Bronchial epithelial cell (primary cell): ENCODE measurements around the gene KICS2. TPM values are rescaled to one million over a fixed set of nuclear protein-coding genes. Genes with fewer than 3 reads are reported as not detected.
A peak's percentile ranks its signal among the peaks of the same experiment; 100 is the strongest.

Source experiments
- DNase-seq: peaks from one replicate; pipeline ENCODE4 v3.0.0-alpha.2; 2010; ENCODE audit warnings: low read depth
- FAIRE-seq: peaks from 2 replicates; lab custom pipeline; 2011; peaks lifted over from hg19 to GRCh38; lab: Jason Lieb, UNC
- H3K27me3 ChIP-seq: 2 replicates; pipeline ENCODE4 v1.5.1; 2011; ENCODE audit warnings: low read length; ENCODE audit not compliant: control insufficient read depth, insufficient read depth
- H3K36me3 ChIP-seq: 2 replicates; pipeline ENCODE4 v1.5.1; 2011; ENCODE audit warnings: low read length; ENCODE audit not compliant: control insufficient read depth, insufficient read depth
- H3K4me3 ChIP-seq: 2 replicates; pipeline ENCODE4 v1.5.1; 2011; ENCODE audit warnings: mild to moderate bottlenecking, low read depth, low read length, control low read depth
- total RNA-seq: library from RNA; depleted of rRNA; stranded (reverse); fragments of >200 nt; gene quantifications from 2 replicates; pipeline ENCODE4 v1.2.1, GENCODE V29; 2014
- TF ChIP-seq, protein P1 (sequence below): IDR thresholded peaks from 2 replicates; pipeline ENCODE4 v1.5.1; 2011; ENCODE audit warnings: mild to moderate bottlenecking, moderate library complexity, low read length, control low read depth, inconsistent platforms; ENCODE audit not compliant: insufficient read depth, severe bottlenecking

KICS2 gene
- total RNA-seq, 1 donor from 2014 or later: 9.0 TPM

- TF ChIP-seq, protein P1, sequence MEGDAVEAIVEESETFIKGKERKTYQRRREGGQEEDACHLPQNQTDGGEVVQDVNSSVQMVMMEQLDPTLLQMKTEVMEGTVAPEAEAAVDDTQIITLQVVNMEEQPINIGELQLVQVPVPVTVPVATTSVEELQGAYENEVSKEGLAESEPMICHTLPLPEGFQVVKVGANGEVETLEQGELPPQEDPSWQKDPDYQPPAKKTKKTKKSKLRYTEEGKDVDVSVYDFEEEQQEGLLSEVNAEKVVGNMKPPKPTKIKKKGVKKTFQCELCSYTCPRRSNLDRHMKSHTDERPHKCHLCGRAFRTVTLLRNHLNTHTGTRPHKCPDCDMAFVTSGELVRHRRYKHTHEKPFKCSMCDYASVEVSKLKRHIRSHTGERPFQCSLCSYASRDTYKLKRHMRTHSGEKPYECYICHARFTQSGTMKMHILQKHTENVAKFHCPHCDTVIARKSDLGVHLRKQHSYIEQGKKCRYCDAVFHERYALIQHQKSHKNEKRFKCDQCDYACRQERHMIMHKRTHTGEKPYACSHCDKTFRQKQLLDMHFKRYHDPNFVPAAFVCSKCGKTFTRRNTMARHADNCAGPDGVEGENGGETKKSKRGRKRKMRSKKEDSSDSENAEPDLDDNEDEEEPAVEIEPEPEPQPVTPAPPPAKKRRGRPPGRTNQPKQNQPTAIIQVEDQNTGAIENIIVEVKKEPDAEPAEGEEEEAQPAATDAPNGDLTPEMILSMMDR: no peak
- no peaks in the 10 kb centered on the region for H3K36me3 ChIP-seq
- no peak overlapping the region for H3K4me3 ChIP-seq
- FAIRE-seq: no peak
- no peaks in the 10 kb centered on the region for H3K27me3 ChIP-seq
- no peak for DNase-seq
Measured at GRCh38 chr12:64243809-64244208, 21.7 kb upstream of the KICS2 start.

DNA sequence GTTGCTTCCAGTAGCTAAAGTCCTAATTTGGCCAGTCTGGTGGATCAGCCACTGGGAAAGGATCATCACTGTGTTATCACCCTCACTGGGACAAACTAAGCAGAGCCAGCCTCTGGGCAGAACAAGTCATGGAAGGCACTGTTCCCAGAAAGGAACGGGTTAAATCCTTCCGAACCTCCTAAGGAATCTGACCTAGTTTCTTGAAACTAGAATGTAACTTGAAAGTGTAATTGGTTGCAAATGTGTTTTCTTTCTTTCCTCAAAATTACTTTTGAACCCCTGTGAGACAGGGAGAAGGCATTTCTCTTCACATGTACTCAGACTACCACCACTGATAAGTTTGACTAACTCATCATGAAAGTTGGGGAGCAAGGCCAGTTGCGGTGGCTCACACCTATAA, 18.7 kb upstream of the KICS2 start:
- Histone ChIP-seq H3K36me3 (no peaks in the 10 kb centered on the region), H3K4me3 (no peak overlapping the region), H3K27me3 (no peaks in the 10 kb centered on the region)
- DNase-seq (no peak), FAIRE-seq (no peak)
- TF ChIP-seq, protein P1: no peak

DNA sequence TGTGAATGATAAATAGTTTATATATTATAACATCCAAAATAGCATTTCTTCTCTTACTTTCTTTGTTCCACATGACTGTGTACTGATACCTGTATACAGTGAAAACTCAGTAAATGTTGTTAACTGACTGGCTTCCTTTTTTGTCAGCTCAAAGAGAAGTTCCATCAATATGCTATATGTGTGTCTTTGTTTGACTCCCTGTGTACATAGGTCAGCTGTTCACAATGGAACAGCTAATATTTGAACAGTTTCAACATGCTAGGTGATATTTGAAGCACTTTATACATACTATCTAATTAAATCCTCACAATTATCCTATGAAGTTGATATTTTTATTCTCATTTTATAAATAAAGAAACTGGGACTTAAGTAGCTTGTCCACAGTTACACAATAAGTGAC, 15.3 kb upstream of the KICS2 start:
- no peaks in the 10 kb centered on the region for H3K36me3 ChIP-seq
- no peak overlapping the region for H3K4me3 ChIP-seq
- TF ChIP-seq, protein P1: no peak
- FAIRE-seq (no peak), DNase-seq (no peak)
- no peaks in the 10 kb centered on the region for H3K27me3 ChIP-seq

GRCh38 chr12:64236549-64236948, 14.5 kb upstream of the KICS2 start:
- H3K36me3 ChIP-seq: no peaks in the 10 kb centered on the region
- FAIRE-seq (no peak), DNase-seq (peak; percentile 30)
- no peak overlapping the region for H3K4me3 ChIP-seq
- TF ChIP-seq, protein P1: peak; percentile 35
- no peaks in the 10 kb centered on the region for H3K27me3 ChIP-seq

DNA sequence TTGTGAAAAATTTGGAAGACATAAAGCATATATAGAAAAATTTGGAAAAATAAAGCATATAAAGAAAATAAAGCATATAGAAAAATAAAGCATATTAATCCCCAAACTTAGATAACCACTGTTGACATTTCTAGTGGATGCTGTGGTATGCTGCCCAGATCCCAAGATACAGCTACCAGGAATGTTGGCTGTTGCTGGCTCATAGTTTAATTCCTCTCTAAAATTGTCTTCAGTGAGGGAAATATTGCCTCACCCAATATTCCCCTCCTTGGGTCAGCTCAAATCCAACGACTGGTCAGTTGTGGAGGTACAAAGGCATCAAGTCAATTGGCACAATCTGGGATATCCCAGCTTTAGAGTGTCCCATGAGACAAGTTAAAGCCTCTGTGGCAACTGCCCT, 10.1 kb upstream of the KICS2 start:
- no peak for FAIRE-seq
- TF ChIP-seq, protein P1: no peak
- H3K36me3 ChIP-seq: no peaks in the 10 kb centered on the region
- no peaks in the 10 kb centered on the region for H3K27me3 ChIP-seq
- DNase-seq: no peak
- no peak overlapping the region for H3K4me3 ChIP-seq

DNA sequence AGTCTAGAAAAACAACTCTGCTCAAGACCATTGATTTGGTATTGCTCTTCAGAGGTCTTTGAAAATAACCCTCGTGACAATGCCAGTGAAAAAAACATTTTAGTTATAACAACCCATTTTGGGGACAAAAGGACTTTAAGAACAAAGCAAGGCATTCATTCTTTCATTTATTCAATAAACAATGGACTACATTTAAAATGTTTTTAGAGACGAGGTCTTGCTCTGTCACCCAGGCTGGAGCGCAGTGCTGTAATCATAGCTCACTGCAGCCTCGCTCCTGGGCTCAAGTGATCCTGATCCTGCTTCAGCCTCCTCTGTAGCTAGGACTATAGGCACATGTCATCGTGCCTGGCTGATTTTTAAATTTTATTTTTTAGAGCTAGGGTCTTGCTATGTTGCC, 7.7 kb upstream of the KICS2 start:
- no peak for FAIRE-seq
- Histone ChIP-seq H3K4me3 (no peak overlapping the region), H3K27me3 (no peaks in the 10 kb centered on the region), H3K36me3 (no peaks in the 10 kb centered on the region)
- no peak for DNase-seq
- TF ChIP-seq, protein P1: no peak
